Endothelial cell of umbilical vein (primary cell): Measurements from ENCODE around the gene IQGAP3. TPM values are rescaled to one million over a fixed set of nuclear protein-coding genes. Genes with fewer than 3 reads are reported as not detected.

Experiments
- BruUV-seq: library from RNA; stranded (reverse); fragments of 400-500 nt; replicated peaks from 2 replicates; lab custom pipeline; 2021; lab: Mats Ljungman, UMichigan
- CTCF ChIA-PET: fragments of 300-600, 350-600 bp; sonication (Branson Sonifier 250); formaldehyde crosslinking; loops from one replicate; lab custom pipeline; 2021; ENCODE audit warnings: antibody characterized with exemption, inconsistent platforms; lab: Charles Lee
- POLR2A ChIA-PET: fragments of 300-600, 350-600 bp; sonication (Branson Sonifier 250); formaldehyde crosslinking; loops from one replicate; lab custom pipeline; 2021; ENCODE audit warnings: antibody characterized with exemption, inconsistent platforms; lab: Charles Lee
- DNase-seq: peaks from one replicate; pipeline ENCODE4 v3.0.0-alpha.2; 2011; ENCODE audit warnings: low read depth, low spot score
- FAIRE-seq: peaks from 2 replicates; lab custom pipeline; 2011; peaks lifted over from hg19 to GRCh38; lab: Jason Lieb, UNC
- H2AFZ ChIP-seq: 2 replicates; pipeline ENCODE4 v1.6.0; 2012; ENCODE audit warnings: low read depth, low read length, control low read depth, inconsistent platforms
- H3K27ac ChIP-seq: 2 replicates; pipeline ENCODE4 v1.5.1; 2011; ENCODE audit warnings: low read depth, mild to moderate bottlenecking, control low read depth, low read length, moderate library complexity; ENCODE audit not compliant: insufficient read depth
- H3K27me3 ChIP-seq, 2 experiments: 2 replicates each; pipeline versions ENCODE4 v1.6.0 to v1.6.1; 2011; ENCODE audit warnings: low read length in 2 of 2, mixed read lengths in 1 of 2; ENCODE audit not compliant: control insufficient read depth in 2 of 2, insufficient read depth in 2 of 2
- H3K36me3 ChIP-seq, 2 experiments: 2 replicates in 1 of 2; 3 replicates in 1 of 2; pipeline ENCODE4 v1.5.1; 2011; ENCODE audit warnings: low read length in 2 of 2, mild to moderate bottlenecking in 1 of 2, moderate library complexity in 1 of 2; ENCODE audit not compliant: control insufficient read depth in 2 of 2, insufficient read depth in 2 of 2; ENCODE audit errors: extremely low read depth in 1 of 2
- H3K4me1 ChIP-seq: 3 replicates; pipeline ENCODE4 v1.5.1; 2011; ENCODE audit warnings: mild to moderate bottlenecking, low read length; ENCODE audit not compliant: control insufficient read depth, insufficient read depth; ENCODE audit errors: extremely low read depth
- H3K4me2 ChIP-seq: 2 replicates; pipeline ENCODE4 v1.6.1; 2011; ENCODE audit warnings: low read length, control low read depth, mixed read lengths; ENCODE audit not compliant: insufficient read depth
- H3K4me3 ChIP-seq, 3 experiments: fragments of 200-600 bp in 1 of 3; sonication (generic), shearing (Covaris generic) in 1 of 3; replicated peaks in 1 of 3; 2 replicates each; pipeline ENCODE4 v1.5.1; 2011 to 2016; ENCODE audit warnings: control low read depth in 3 of 3, low read length in 3 of 3, mild to moderate bottlenecking in 2 of 3, inconsistent platforms in 1 of 3, low read depth in 1 of 3, moderate library complexity in 1 of 3; ENCODE audit not compliant: insufficient read depth in 1 of 3
- H3K79me2 ChIP-seq: 2 replicates; pipeline ENCODE4 v1.6.0; 2012; ENCODE audit warnings: low read length, inconsistent platforms; ENCODE audit not compliant: control insufficient read depth, insufficient read depth
- H3K9ac ChIP-seq: replicated peaks from 2 replicates; pipeline ENCODE3; 2011; ENCODE audit warnings: low read length, control low read depth; ENCODE audit not compliant: insufficient read depth; ENCODE audit errors: extremely low read depth
- H3K9me1 ChIP-seq: replicated peaks from 3 replicates; pipeline ENCODE4 v1.6.0; 2011; ENCODE audit warnings: mild to moderate bottlenecking, low read length; ENCODE audit not compliant: control insufficient read depth, insufficient read depth; ENCODE audit errors: extremely low read depth
- H3K9me3 ChIP-seq: replicated peaks from 2 replicates; pipeline ENCODE4 v1.5.1; 2012; ENCODE audit warnings: low read length, inconsistent platforms; ENCODE audit not compliant: control insufficient read depth, insufficient read depth
- H4K20me1 ChIP-seq: replicated peaks from 2 replicates; pipeline ENCODE3; 2011; ENCODE audit warnings: mild to moderate bottlenecking, low read length; ENCODE audit not compliant: control insufficient read depth, insufficient read depth; ENCODE audit errors: extremely low read depth
- EZH2 ChIP-seq: IDR thresholded peaks from 2 replicates; pipeline ENCODE4 v1.6.1; 2012; ENCODE audit warnings: borderline replicate concordance, low read depth, mild to moderate bottlenecking, moderate library complexity, low read length, inconsistent platforms; ENCODE audit not compliant: severe bottlenecking
- FOS ChIP-seq: IDR thresholded peaks from 2 replicates; pipeline ENCODE4 v1.6.1; 2011; ENCODE audit warnings: mild to moderate bottlenecking, low read length, moderate library complexity, borderline replicate concordance; ENCODE audit not compliant: insufficient read depth
- POLR2A ChIP-seq: IDR thresholded peaks from 2 replicates; pipeline ENCODE4 v1.6.1; 2012; ENCODE audit warnings: low read depth, mild to moderate bottlenecking, control low read depth, low read length
- POLR2AphosphoS5 ChIP-seq: IDR thresholded peaks from 2 replicates; pipeline ENCODE4 v1.6.1; 2012; ENCODE audit warnings: low read depth, mild to moderate bottlenecking, control low read depth, low read length, moderate library complexity; ENCODE audit not compliant: insufficient read depth
- dilution Hi-C: fragments of 300-500 bp; cut with MboI; formaldehyde crosslinking; loops from one replicate; pipeline ENCODE4 v1.15.0; 2019; ENCODE audit warnings: low sequenced_read_pairs; ENCODE audit not compliant: extremely low pct_ligation_motif_present
- intact Hi-C: fragments of 100-400 bp; cut with micrococcal nuclease; formaldehyde crosslinking; loops from one replicate; pipeline ENCODE4 v1.10.0; 2022
- polyA plus RNA-seq, 4 experiments: library from polyadenylated mRNA; depleted of rRNA in 3 of 4; stranded (reverse) in 3 of 4; unstranded in 1 of 4; fragments of >200 nt; gene quantifications; 2 replicates each; pipeline versions ENCODE4 v1.2.1 to v1.2.3, GENCODE V29; 2011 to 2012; ENCODE audit warnings: missing spikeins in 1 of 4
- total RNA-seq: library from RNA; stranded (reverse); gene quantifications from 2 replicates; pipeline ENCODE4 v1.2.3, GENCODE V29; 2021

IQGAP3 gene
- total and polyA plus RNA-seq, 2 donors (not counting 3 experiments of a cell fraction or from before 2014, with no cell fraction given): 28.3 to 60.7 TPM

GRCh38 chr1:156503698-156504437 lies 68.5 kb downstream of the IQGAP3 start:
- dilution Hi-C loops: no loop called here
- H3K27me3 ChIP-seq: no peaks in the 10 kb centered on the region
- H2AFZ ChIP-seq: no peak overlapping the region
- no peak overlapping the region for H3K4me3 ChIP-seq
- TF ChIP-seq EZH2 (no peak), POLR2AphosphoS5 (peak; percentile 45), FOS (peak; percentile 25), POLR2A (peak; percentile 72)
- BruUV-seq: TSS peak; percentile 55
- no peaks in the 10 kb centered on the region for H3K9me1 ChIP-seq
- peaks cover 16% of the 10 kb centered on the region for H3K79me2 ChIP-seq
- H3K27ac ChIP-seq: peak overlapping the region; percentile 100
- no peaks in the 10 kb centered on the region for H3K9me3 ChIP-seq
- intact Hi-C loops: loop anchor here (1.0 to 10.0 kb wide), 7 partner anchors 48 to 391 kb away; partner anchors contain the start of genes NAXE and PEAR1
- no peaks in the 10 kb centered on the region for H4K20me1 ChIP-seq
- FAIRE-seq: no peak
- CTCF ChIA-PET: interaction anchor here (0.8 to 6.1 kb wide), 7 partner anchors 12 to 105 kb away, joined by 3 to 149 read pairs (median 4); no protein-coding TSS in a partner anchor
- peak overlapping the region; percentile 87 for H3K4me2 ChIP-seq
- no peak for DNase-seq
- no peaks in the 10 kb centered on the region for H3K36me3 ChIP-seq
- POLR2A ChIA-PET: interaction anchor here (1.0 to 1.5 kb wide), 5 partner anchors 13 to 67 kb away, joined by 3 to 6 read pairs (median 3); no protein-coding TSS in a partner anchor
- peak overlapping the region; percentile 98 for H3K9ac ChIP-seq
- H3K4me1 ChIP-seq: peaks cover 38% of the 10 kb centered on the region
